Keratinocyte (primary cell): ENCODE data around the gene GIPC1. TPM values are rescaled to one million over a fixed set of nuclear protein-coding genes. Genes with fewer than 3 reads are reported as not detected.

ENCODE experiments used
- DNase-seq: peaks from one replicate; pipeline ENCODE4 v3.0.0-alpha.2; 2011; ENCODE audit warnings: low read depth, missing footprints, low spot score
- FAIRE-seq: peaks from 2 replicates; lab custom pipeline; 2011; peaks lifted over from hg19 to GRCh38; lab: Jason Lieb, UNC
- H2AFZ ChIP-seq: 2 replicates; pipeline ENCODE4 v1.6.0; 2012; ENCODE audit warnings: low read length, control low read depth, inconsistent platforms; ENCODE audit not compliant: control insufficient read depth
- H3K27ac ChIP-seq: 2 replicates; pipeline ENCODE4 v1.5.1; 2011; ENCODE audit warnings: low read length; ENCODE audit not compliant: control insufficient read depth, insufficient read depth
- H3K27me3 ChIP-seq: 3 replicates; pipeline ENCODE4 v1.6.0; 2011; ENCODE audit warnings: low read length; ENCODE audit not compliant: control insufficient read depth, insufficient read depth; ENCODE audit errors: extremely low read depth
- H3K36me3 ChIP-seq, 2 experiments: 2 replicates in 1 of 2; 3 replicates in 1 of 2; pipeline ENCODE4 v1.5.1; 2011; ENCODE audit warnings: low read length in 2 of 2, mild to moderate bottlenecking in 1 of 2; ENCODE audit not compliant: control insufficient read depth in 2 of 2, insufficient read depth in 2 of 2; ENCODE audit errors: extremely low read depth in 1 of 2
- H3K4me1 ChIP-seq: 3 replicates; pipeline ENCODE4 v1.5.1; 2011; ENCODE audit warnings: low read length; ENCODE audit not compliant: control insufficient read depth, insufficient read depth; ENCODE audit errors: extremely low read depth
- H3K4me2 ChIP-seq: 3 replicates; pipeline ENCODE4 v1.6.0; 2011; ENCODE audit warnings: low read depth, low read length; ENCODE audit not compliant: control insufficient read depth, insufficient read depth; ENCODE audit errors: extremely low read depth
- H3K4me3 ChIP-seq, 3 experiments: fragments of 200-600 bp in 1 of 3; sonication (generic) in 1 of 3; 2 replicates in 2 of 3; 3 replicates in 1 of 3; pipeline ENCODE4 v1.5.1; 2011 to 2016; ENCODE audit warnings: low read length in 3 of 3, mild to moderate bottlenecking in 3 of 3, control low read depth in 2 of 3, inconsistent platforms in 1 of 3, low read depth in 1 of 3, mixed read lengths in 1 of 3, mixed run types in 1 of 3, moderate library complexity in 1 of 3; ENCODE audit not compliant: control insufficient read depth in 2 of 3, insufficient read depth in 2 of 3; ENCODE audit errors: extremely low read depth in 1 of 3
- H3K79me2 ChIP-seq: 2 replicates; pipeline ENCODE4 v1.6.0; 2012; ENCODE audit warnings: low read length; ENCODE audit not compliant: control insufficient read depth, insufficient read depth
- H3K9ac ChIP-seq: 3 replicates; pipeline ENCODE4 v1.6.0; 2011; ENCODE audit warnings: low read length; ENCODE audit not compliant: control insufficient read depth, insufficient read depth; ENCODE audit errors: extremely low read depth
- H3K9me1 ChIP-seq: 3 replicates; pipeline ENCODE4 v1.6.0; 2011; ENCODE audit warnings: low read length; ENCODE audit not compliant: control insufficient read depth, insufficient read depth; ENCODE audit errors: extremely low read depth
- H3K9me3 ChIP-seq: 2 replicates; pipeline ENCODE4 v1.5.1; 2012; ENCODE audit warnings: low read depth, low read length; ENCODE audit not compliant: control insufficient read depth
- H4K20me1 ChIP-seq: 3 replicates; pipeline ENCODE4 v1.6.0; 2011; ENCODE audit warnings: low read length; ENCODE audit not compliant: control insufficient read depth, insufficient read depth; ENCODE audit errors: extremely low read depth
- EZH2 ChIP-seq: IDR thresholded peaks from one replicate; pipeline ENCODE4 v1.6.1; 2012; ENCODE audit warnings: inconsistent platforms, mild to moderate bottlenecking, low read length, moderate library complexity
- dilution Hi-C: fragments of 300-500 bp; cut with MboI; formaldehyde crosslinking; loops from one replicate; pipeline ENCODE4 v1.7.0; 2020; ENCODE audit warnings: low sequenced_read_pairs; ENCODE audit not compliant: extremely low pct_ligation_motif_present
- polyA plus RNA-seq, 5 experiments: library from polyadenylated mRNA; depleted of rRNA in 3 of 5; stranded (reverse) in 3 of 5; stranded (forward) in 1 of 5; unstranded in 1 of 5; fragments of >200 nt; gene quantifications; 1 replicate in 1 of 5; 2 replicates in 3 of 5; 3 replicates in 1 of 5; pipeline versions ENCODE4 v1.2.1 to v1.2.3, GENCODE V29; 2011 to 2012; ENCODE audit warnings: missing spikeins in 2 of 5, low read depth in 1 of 5, low replicate concordance in 1 of 5
- TF ChIP-seq, protein P1 (sequence below), 3 experiments: IDR thresholded peaks in 1 of 3; conservative IDR thresholded peaks in 1 of 3; optimal IDR thresholded peaks in 1 of 3; 2 replicates in 2 of 3; 3 replicates in 1 of 3; pipeline versions ENCODE3 to v1.5.1; 2011; ENCODE audit warnings: low read length in 3 of 3, mild to moderate bottlenecking in 3 of 3, moderate library complexity in 2 of 3, control low read depth in 1 of 3, inconsistent platforms in 1 of 3; ENCODE audit not compliant: insufficient read depth in 2 of 3; ENCODE audit errors: extremely low read depth in 1 of 3

GIPC1 gene
- polyA plus RNA-seq, 1 donor (not counting 4 experiments of a cell fraction or from before 2014, with no cell fraction given) = 166 TPM

DNA sequence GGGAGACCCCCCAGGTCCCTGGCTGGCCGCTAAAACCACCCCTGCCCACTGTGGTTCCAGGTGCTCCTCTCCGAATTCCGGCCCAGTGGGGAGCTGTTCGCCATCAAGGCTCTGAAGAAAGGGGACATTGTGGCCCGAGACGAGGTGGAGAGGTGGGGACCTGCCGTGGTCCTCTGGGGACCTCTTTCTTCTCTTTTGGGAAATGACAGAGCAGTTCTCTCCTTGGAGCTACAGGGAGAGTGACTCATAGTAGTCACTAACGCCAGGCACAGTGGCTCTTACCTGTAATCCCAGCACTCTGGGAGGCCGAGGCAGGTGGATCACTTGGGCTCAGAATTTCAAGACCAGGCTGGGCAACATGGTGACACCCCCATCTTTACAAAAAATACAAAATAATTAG lies 28.1 kb downstream of the GIPC1 start:
- Histone ChIP-seq H4K20me1 (no peaks in the 10 kb centered on the region), H3K27ac (no peak overlapping the region), H2AFZ (no peak overlapping the region), H3K79me2 (no peaks in the 10 kb centered on the region), H3K36me3 (no peaks in the 10 kb centered on the region), H3K9me3 (no peaks in the 10 kb centered on the region), H3K27me3 (peaks cover under 1% of the 10 kb centered on the region), H3K9ac (no peak overlapping the region), H3K4me3 (no peak overlapping the region), H3K9me1 (no peaks in the 10 kb centered on the region), H3K4me2 (no peak overlapping the region), H3K4me1 (no peaks in the 10 kb centered on the region)
- dilution Hi-C loops = no loop called here
- FAIRE-seq = no peak
- DNase-seq = no peak
- TF ChIP-seq EZH2 = no peak
- TF ChIP-seq, protein P1, sequence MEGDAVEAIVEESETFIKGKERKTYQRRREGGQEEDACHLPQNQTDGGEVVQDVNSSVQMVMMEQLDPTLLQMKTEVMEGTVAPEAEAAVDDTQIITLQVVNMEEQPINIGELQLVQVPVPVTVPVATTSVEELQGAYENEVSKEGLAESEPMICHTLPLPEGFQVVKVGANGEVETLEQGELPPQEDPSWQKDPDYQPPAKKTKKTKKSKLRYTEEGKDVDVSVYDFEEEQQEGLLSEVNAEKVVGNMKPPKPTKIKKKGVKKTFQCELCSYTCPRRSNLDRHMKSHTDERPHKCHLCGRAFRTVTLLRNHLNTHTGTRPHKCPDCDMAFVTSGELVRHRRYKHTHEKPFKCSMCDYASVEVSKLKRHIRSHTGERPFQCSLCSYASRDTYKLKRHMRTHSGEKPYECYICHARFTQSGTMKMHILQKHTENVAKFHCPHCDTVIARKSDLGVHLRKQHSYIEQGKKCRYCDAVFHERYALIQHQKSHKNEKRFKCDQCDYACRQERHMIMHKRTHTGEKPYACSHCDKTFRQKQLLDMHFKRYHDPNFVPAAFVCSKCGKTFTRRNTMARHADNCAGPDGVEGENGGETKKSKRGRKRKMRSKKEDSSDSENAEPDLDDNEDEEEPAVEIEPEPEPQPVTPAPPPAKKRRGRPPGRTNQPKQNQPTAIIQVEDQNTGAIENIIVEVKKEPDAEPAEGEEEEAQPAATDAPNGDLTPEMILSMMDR (optimal IDR thresholded peaks at IDR 0.05 in 1 of 3, IDR thresholded peaks at IDR 0.05 in 1 of 3, conservative IDR thresholded peaks at IDR 0.05 in 1 of 3; ENCODE audit: extremely low read depth in 1 of 3, insufficient read depth in 2 of 3, low read length in 3 of 3) = peak; percentile 9 to 27 (median 11)

DNA sequence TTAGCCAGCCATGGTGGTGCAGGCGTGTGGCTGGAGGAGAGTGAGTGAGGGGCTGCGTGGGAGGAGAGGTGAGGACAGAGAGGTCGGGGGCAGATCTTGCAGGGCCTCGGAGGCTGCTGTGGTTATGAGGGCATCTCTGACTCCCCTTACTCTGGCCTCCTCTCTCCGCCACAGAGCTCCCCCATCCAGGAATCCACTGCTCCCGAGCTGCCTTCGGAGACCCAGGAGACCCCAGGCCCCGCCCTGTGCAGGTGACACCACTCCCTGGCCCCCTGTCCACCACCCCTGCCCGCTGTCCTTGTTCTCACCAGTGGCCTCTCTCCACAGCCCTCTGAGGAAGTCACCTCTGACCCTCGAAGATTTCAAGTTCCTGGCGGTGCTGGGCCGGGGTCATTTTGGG lies 28.5 kb downstream of the GIPC1 start:
- no peak for FAIRE-seq
- no peaks in the 10 kb centered on the region for H3K27me3 ChIP-seq
- no peak overlapping the region for H3K9ac ChIP-seq
- no peaks in the 10 kb centered on the region for H3K4me1 ChIP-seq
- DNase-seq = no peak
- H3K9me3 ChIP-seq = no peaks in the 10 kb centered on the region
- H3K9me1 ChIP-seq = no peaks in the 10 kb centered on the region
- no peak overlapping the region for H3K4me3 ChIP-seq
- H2AFZ ChIP-seq = no peak overlapping the region
- H3K36me3 ChIP-seq = no peaks in the 10 kb centered on the region
- H3K27ac ChIP-seq = no peak overlapping the region
- H3K79me2 ChIP-seq = no peaks in the 10 kb centered on the region
- no peaks in the 10 kb centered on the region for H4K20me1 ChIP-seq
- H3K4me2 ChIP-seq = no peak overlapping the region
- dilution Hi-C loops = no loop called here
- TF ChIP-seq, protein P1 (optimal IDR thresholded peaks at IDR 0.05 in 1 of 3, IDR thresholded peaks at IDR 0.05 in 1 of 3, conservative IDR thresholded peaks at IDR 0.05 in 1 of 3; ENCODE audit: extremely low read depth in 1 of 3, insufficient read depth in 2 of 3, low read length in 3 of 3) = no peak
- no peak for TF ChIP-seq EZH2
